Subcutaneous abdominal adipose tissue (tissue), 5 donors: ENCODE data around the gene PKD1.
"Not testable (repeated sequence)": the region's sequence is repeated elsewhere in the genome, so short reads cannot be mapped to it uniquely, and the experiment has no call there.

ENCODE experiments used
- H3K27ac ChIP-seq: one replicate; pipeline ENCODE4 v1.7.0; 2013; ENCODE audit warnings: low read depth, mild to moderate bottlenecking, inconsistent platforms, low read length, moderate library complexity
- H3K27me3 ChIP-seq, 5 donors: one replicate each; pipeline ENCODE4 v1.7.0; 2013; ENCODE audit warnings: low read length in 5 of 5, inconsistent platforms in 1 of 5; ENCODE audit not compliant: control insufficient read depth in 5 of 5, insufficient read depth in 4 of 5
- H3K36me3 ChIP-seq, 5 donors: one replicate each; pipeline ENCODE4 v1.7.0; 2013; ENCODE audit warnings: low read length in 5 of 5; ENCODE audit not compliant: control insufficient read depth in 5 of 5, insufficient read depth in 5 of 5
- H3K4me1 ChIP-seq, 5 donors: one replicate each; pipeline ENCODE4 v1.7.0; 2013; ENCODE audit warnings: low read length in 5 of 5, mild to moderate bottlenecking in 3 of 5, moderate library complexity in 1 of 5; ENCODE audit not compliant: control insufficient read depth in 5 of 5, insufficient read depth in 5 of 5
- H3K4me3 ChIP-seq, 5 donors: one replicate each; pipeline ENCODE4 v1.7.0; 2013; ENCODE audit warnings: low read length in 5 of 5, low read depth in 1 of 5
- H3K9ac ChIP-seq, 5 donors: one replicate each; pipeline ENCODE4 v1.7.0; 2013; ENCODE audit warnings: low read length in 5 of 5, mild to moderate bottlenecking in 4 of 5, moderate library complexity in 3 of 5
- H3K9me3 ChIP-seq, 5 donors: one replicate each; pipeline ENCODE4 v1.7.0; 2013; ENCODE audit warnings: low read length in 5 of 5; ENCODE audit not compliant: control insufficient read depth in 5 of 5
- donor health status: healthy.
- donor health status: healthy.
- donor health status: healthy.
- donor health status: healthy.
- donor health status: healthy.

The PKD1 gene

DNA sequence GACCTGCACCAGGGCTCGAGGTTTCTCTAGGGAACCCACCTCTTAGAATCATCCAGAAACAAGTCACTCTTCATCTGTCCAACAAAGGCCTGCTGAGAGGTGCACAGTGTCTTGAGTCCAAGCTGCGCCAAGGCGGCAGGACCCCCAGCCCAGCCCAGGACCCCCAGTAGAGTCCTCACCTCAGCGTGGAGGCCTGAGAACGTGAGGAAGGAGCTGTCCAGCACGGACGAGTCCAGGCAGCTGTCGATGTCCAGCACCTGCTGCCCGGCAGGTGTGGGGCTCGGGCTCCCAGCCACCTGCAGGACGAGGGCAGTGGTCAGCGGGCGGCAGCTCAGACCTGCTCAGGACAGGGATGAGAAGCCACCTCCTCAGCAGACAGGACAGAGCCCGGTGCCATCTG is 38.0 kb downstream of the PKD1 start:
- not testable (repeated sequence) for H3K27me3 ChIP-seq, H3K4me1 ChIP-seq, H3K9me3 ChIP-seq, H3K9ac ChIP-seq, H3K27ac ChIP-seq, H3K4me3 ChIP-seq
- H3K36me3 ChIP-seq = peaks cover 0 to 88% (median 69%) of the 10 kb centered on the region in 5 donors

DNA sequence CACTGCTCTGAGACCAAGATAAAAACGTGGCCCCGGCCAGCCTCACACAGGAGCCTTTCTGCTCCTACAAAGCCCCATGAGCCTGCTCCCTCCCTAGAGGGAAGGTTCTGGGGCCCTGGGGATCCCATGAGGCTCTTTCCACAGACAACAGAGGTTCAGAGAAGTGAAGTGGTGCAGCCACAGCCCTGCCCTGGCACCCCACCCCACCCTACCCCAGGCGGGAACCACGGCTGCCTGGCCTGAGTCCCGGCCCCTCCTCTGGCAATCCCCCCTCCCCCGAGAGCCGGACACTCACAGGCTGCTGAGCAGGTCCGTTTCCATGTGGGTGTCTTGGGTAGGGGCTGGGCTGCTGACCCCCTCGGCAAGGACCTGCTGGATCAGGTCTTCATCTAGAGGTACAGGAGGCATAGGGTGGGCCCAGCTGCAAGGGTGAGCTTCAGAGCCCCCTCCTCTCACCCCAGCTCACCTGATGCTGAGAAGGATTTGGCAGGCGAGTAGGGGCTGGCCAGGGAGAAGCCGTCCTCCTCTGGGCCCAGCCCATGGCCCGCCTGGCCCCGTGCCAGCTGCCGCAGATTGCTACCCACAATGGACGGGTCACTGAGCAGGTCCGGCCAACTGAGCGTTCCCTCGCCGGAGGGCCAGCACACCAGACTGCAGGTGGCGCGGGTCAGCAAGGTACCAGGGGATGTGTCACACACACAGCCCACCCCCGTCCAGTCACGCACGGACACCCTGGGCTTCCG is 38.7 kb downstream of the PKD1 start:
- Histone ChIP-seq H3K9ac (no peak overlapping the region), H3K27me3 (no peaks in the 10 kb centered on the region), H3K4me3 (no peak overlapping the region), H3K4me1 (no peaks in the 10 kb centered on the region), H3K27ac (no peak overlapping the region), H3K9me3 (no peaks in the 10 kb centered on the region), H3K36me3 (peaks cover 0 to 88% (median 70%) of the 10 kb centered on the region in 5 donors)

DNA sequence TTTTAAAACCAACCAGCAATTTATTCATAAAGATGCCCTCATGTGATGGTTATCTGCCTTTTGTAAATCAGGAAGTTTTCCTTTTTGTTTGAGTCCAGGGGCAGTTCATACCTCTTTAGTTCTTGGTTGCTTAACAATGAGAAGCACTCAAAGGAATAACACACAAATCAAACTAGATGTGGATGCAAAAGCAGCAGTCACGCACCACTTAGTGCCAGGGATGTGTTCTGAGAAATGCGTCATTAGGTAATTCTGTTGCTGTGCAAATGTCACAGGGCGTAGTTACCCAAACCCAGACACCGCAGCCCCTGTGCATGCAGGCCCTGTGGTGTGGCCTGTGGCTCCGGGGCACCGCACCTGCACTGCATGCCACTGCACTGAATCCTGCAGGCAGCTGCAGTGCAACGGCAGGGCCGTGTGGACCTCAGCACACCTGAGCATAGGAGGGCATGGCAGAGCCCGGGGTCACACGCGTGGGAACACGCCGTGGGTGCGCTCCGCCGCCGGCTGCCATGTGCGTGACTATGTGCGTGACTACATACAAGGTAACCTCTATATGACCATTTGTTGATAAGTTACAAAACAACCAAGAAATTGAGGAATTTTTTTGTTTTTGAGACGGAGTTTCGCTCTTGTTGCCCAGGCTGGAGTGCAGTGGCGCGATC is 39.6 kb downstream of the PKD1 start:
- Histone ChIP-seq H3K4me1 (no peaks in the 10 kb centered on the region), H3K36me3 (peaks cover 0 to 86% (median 72%) of the 10 kb centered on the region in 5 donors), H3K4me3 (no peak overlapping the region), H3K27me3 (no peaks in the 10 kb centered on the region), H3K9me3 (no peaks in the 10 kb centered on the region), H3K27ac (no peak overlapping the region), H3K9ac (no peak overlapping the region)

DNA sequence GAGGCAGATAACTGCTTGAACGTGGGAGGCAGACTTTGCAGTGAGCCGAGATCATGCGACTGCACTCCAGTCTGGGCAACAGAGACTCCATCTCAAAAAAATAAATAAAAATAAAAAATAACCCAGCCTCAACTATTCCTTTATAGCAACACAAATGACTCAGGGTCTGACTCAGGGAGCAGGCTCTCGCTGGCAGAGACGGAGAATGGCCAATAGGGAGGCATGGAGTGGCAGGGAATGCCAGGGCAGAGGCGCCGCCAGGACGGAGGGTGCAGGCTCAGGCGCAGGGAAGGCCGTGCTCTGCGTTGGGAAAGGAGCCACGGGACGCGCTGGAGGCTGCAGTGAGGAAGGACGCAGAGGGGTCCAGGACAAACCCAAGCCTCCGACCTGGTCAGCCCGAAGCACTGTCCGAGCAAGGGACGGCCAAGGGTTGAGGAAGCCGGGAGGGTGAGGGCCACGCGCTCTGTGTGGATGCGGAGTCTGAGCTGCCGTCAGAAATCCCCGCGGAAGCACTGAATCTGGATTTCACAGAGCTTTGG is 40.3 kb downstream of the PKD1 start:
- Histone ChIP-seq H3K36me3 (peaks cover 0 to 86% (median 74%) of the 10 kb centered on the region in 5 donors), H3K4me3 (no peak overlapping the region), H3K9me3 (no peaks in the 10 kb centered on the region), H3K27ac (no peak overlapping the region), H3K9ac (no peak overlapping the region), H3K27me3 (no peaks in the 10 kb centered on the region), H3K4me1 (no peaks in the 10 kb centered on the region)

DNA sequence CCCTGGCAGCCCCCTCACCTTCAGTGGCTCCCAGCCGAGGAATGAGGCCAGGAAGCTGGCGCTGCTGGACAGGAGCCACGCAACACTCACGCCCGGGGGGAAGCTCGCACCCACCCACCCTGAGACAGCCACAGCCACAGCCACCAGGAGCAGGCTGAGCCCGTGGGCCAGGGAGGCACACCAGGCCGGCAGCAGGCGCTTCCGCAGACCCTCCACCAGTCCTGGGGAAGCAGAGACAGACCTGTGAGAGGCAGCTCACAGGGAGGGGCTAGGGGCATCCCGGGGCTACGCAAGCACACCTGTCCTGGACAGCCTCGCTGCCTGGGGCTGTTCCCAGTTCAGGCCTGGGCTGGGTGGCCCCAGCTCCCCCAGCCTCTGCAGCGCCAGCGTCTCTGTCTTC is 41.9 kb downstream of the PKD1 start:
- Histone ChIP-seq H3K27me3 (no peaks in the 10 kb centered on the region), H3K9me3 (no peaks in the 10 kb centered on the region), H3K27ac (no peak overlapping the region), H3K36me3 (peaks cover 0 to 86% (median 77%) of the 10 kb centered on the region in 5 donors), H3K4me3 (no peak overlapping the region), H3K4me1 (no peaks in the 10 kb centered on the region), H3K9ac (no peak overlapping the region)

DNA sequence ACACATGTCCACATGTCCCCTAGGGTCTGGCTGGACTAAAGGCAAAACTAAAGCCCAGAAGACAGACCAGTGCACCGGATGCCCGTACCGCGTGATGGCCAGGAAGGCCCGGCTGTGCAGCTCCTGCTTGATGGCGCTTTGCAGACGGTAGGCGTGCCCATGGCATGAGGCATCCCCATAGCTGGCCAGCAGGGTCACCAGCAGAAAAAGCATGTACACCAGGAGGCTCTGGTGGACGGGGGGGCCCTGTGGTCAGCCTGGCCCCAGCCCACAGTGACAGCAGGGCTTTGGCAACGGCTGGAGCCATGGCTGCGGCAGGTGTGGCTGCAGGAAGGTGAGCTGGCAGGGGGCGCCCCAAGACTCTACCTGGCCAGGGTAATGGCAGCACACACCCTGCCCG is 42.8 kb downstream of the PKD1 start:
- H3K27me3 ChIP-seq = no peaks in the 10 kb centered on the region
- H3K36me3 ChIP-seq = peaks cover 0 to 94% (median 86%) of the 10 kb centered on the region in 5 donors
- no peak overlapping the region for H3K27ac ChIP-seq
- H3K9ac ChIP-seq = no peak overlapping the region
- H3K4me3 ChIP-seq = no peak overlapping the region
- H3K9me3 ChIP-seq = no peaks in the 10 kb centered on the region
- H3K4me1 ChIP-seq = no peaks in the 10 kb centered on the region

DNA sequence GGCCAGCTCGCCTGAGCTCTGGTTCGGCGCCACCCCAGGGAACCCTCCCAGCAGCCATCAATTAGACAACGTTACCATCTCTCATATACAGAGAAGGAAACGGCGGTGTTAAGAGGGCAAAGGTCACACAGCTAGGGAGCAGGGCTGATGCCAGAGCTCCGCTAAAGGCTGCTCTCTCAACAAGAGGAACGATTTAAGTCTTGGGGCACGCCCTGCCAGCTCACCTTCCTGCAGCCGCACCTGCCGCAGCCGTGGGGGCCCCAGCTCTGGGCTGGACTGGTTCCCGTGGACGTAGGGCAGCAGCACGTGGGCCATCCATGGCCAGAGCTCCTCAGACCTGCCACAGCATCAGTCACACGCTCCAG is 43.5 kb downstream of the PKD1 start:
- Histone ChIP-seq H3K9ac (no peak overlapping the region), H3K27ac (no peak overlapping the region), H3K36me3 (peaks cover 0 to 95% (median 87%) of the 10 kb centered on the region in 5 donors), H3K9me3 (no peaks in the 10 kb centered on the region), H3K27me3 (no peaks in the 10 kb centered on the region), H3K4me3 (no peak overlapping the region), H3K4me1 (no peaks in the 10 kb centered on the region)

DNA sequence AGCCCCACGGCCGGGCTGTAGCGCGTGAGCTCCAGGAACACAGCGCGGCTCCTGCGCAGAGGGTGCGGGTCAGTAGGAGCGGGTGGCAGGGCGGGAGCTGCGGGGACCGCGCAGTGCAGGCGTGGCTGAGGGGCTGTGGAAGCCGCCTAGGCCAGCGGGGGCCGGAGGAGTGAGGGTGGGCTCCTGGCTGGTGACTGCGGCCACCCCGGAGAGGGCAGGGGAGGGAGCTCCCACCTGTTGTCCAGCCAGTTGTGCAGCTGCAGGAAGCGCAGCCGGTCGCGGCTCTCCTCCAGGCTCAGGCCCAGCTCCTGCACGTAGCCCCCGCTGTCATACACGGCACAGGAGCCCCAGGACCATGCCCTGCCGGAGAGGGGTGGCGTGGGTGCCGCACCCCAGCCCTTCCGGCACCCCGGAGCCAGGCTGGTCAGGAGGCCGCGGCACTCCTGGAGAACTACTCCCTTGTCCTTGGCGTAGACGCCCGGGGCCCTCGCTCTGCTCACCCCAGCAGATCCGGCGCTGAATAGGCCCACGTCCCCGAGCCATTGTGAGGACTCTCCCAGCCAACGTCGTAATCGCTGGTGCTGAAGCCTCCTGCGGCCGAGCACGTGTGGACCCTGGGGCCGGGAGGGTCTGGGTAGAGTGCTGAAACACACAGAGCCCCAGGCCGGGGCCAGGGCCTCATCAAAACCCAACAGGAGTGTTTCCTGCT is 44.0 kb downstream of the PKD1 start:
- Histone ChIP-seq H3K4me1 (no peaks in the 10 kb centered on the region), H3K9me3 (no peaks in the 10 kb centered on the region), H3K4me3 (no peak overlapping the region), H3K9ac (no peak overlapping the region), H3K27ac (no peak overlapping the region), H3K36me3 (peaks cover 0 to 96% (median 87%) of the 10 kb centered on the region in 5 donors), H3K27me3 (no peaks in the 10 kb centered on the region)

DNA sequence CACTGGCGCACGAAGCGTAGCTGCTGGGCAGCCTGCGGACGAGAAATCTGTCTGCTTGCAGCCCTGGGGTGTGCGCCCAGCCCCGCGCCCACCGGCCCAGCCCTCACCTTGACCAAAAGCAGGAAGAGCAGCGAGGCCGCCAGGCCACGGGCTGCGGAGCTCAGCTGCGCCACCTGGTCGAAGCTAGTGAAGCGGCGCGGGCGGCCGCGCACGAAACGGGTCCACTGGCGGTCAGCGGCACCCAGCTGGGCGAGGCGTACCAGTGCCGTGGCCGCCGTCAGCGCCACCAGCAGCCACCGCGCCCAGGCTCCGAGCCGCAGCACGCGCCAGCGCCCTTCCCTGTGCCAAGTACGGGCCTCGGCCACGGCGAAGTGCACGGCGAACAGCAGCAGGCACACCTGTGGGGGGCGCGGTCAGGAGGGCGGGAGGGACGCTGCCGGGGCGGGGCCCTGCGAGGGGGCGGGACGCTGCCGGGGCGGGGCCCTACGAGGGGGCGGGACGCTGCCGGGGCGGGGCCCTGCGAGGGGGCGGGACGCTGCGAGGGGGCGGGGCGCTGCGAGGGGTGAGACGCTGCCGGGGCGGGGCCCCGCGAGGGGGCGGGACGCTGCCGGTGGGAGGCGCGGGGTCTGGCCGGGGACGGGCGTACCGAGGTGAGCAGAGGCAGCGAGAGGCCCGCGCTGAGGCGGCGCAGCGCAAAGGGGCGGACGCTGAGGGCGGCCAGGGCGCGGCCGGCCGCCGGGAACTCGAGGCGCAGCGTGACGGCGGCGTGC is 44.7 kb downstream of the PKD1 start:
- no peak overlapping the region for H3K27ac ChIP-seq
- no peak overlapping the region for H3K9ac ChIP-seq
- H3K27me3 ChIP-seq = no peaks in the 10 kb centered on the region
- no peaks in the 10 kb centered on the region for H3K9me3 ChIP-seq
- peaks cover 0 to 97% (median 90%) of the 10 kb centered on the region in 5 donors for H3K36me3 ChIP-seq
- H3K4me3 ChIP-seq = no peak overlapping the region
- no peaks in the 10 kb centered on the region for H3K4me1 ChIP-seq
